Heart left ventricle (tissue), 16 donors: Measurements from ENCODE around the gene SRGAP1. TPM values are rescaled to one million over a fixed set of nuclear protein-coding genes. Genes with fewer than 3 reads are reported as not detected.

Experiments
- ATAC-seq, 4 donors: fragments of 200-7000 bp; cut with Tn5 transposase; one replicate each; pipeline ENCODE4 v1.9.1; 2020 to 2022; ENCODE audit warnings: moderate library complexity in 4 of 4, mild to moderate bottlenecking in 3 of 4, moderate number of reproducible peaks in 1 of 4
- DNase-seq, 5 donors: peaks; one replicate each; pipeline ENCODE4 v3.0.0-alpha.2; 2020
- H3K27ac ChIP-seq, 12 donors: fragments of 200-600 bp; sonication (generic) in 4 of 12; one replicate each; pipeline versions ENCODE4 v1.5.0 to v1.8.0; 2016 to 2022; ENCODE audit warnings: mild to moderate bottlenecking in 2 of 12
- H3K27me3 ChIP-seq, 9 donors: fragments of 200-600 bp; sonication (generic) in 2 of 9; one replicate each; pipeline versions ENCODE4 v1.5.1 to v1.8.0; 2016 to 2022; ENCODE audit warnings: mild to moderate bottlenecking in 3 of 9
- H3K36me3 ChIP-seq, 9 donors: fragments of 200-600 bp; sonication (generic) in 2 of 9; one replicate each; pipeline versions ENCODE4 v1.5.0 to v1.8.0; 2018 to 2022; ENCODE audit warnings: mild to moderate bottlenecking in 2 of 9
- H3K4me1 ChIP-seq, 12 donors: fragments of 200-600 bp; sonication (generic) in 4 of 12; one replicate each; pipeline versions ENCODE4 v1.5.0 to v1.8.0; 2016 to 2022; ENCODE audit warnings: mild to moderate bottlenecking in 3 of 12
- H3K4me3 ChIP-seq, 12 donors: fragments of 200-600 bp; sonication (generic) in 4 of 12; one replicate each; pipeline versions ENCODE4 v1.5.0 to v1.8.0; 2017 to 2022; ENCODE audit warnings: mild to moderate bottlenecking in 9 of 12, moderate library complexity in 4 of 12
- H3K9me3 ChIP-seq, 12 donors: fragments of 200-600 bp; sonication (generic) in 4 of 12; one replicate each; pipeline versions ENCODE4 v1.5.0 to v1.8.0; 2016 to 2022; ENCODE audit warnings: mild to moderate bottlenecking in 1 of 12
- CTCF ChIP-seq, 12 donors: fragments of 200-600 bp; sonication (generic) in 4 of 12; IDR thresholded peaks; one replicate each; pipeline versions ENCODE4 v1.5.0 to v1.8.0; 2018 to 2022; ENCODE audit warnings: antibody characterized with exemption in 12 of 12, mild to moderate bottlenecking in 5 of 12
- POLR2A ChIP-seq, 2 donors: fragments of 450-650 bp; IDR thresholded peaks; one replicate each; pipeline ENCODE4 v1.6.1; 2017; ENCODE audit warnings: antibody characterized with exemption in 2 of 2, mild to moderate bottlenecking in 2 of 2, moderate library complexity in 2 of 2
- WGBS, 4 donors: extraction: QIAGEN DNeasy Blood & Tissue Kit in 2 of 4; methylation state at CpG; one replicate each; pipeline versions ENCODE4 v1.1.5 to v1.1.7; 2013 to 2018; 5-methylcytosine and 5-hydroxymethylcytosine counted together
- intact Hi-C, 10 donors: fragments of 100-400 bp; cut with DNase I; formaldehyde crosslinking; loops; one replicate each; pipeline versions ENCODE4 v1.11.1 to v1.14.2; 2022
- polyA plus RNA-seq, 2 donors: library from polyadenylated mRNA; stranded (reverse); fragments of 200-250 nt; gene quantifications; one replicate each; pipeline ENCODE4 v1.2.3, GENCODE V29; 2013
- total RNA-seq, 9 donors: library from RNA; depleted of rRNA in 2 of 9; stranded (reverse); fragments of >200 nt in 2 of 9; fragmentation: NEBNext Ultra II Directional in 3 of 9; extraction: Animal tissue kit (Norgen Biotek cat#: 25700) in 3 of 9; gene quantifications; one replicate each; pipeline versions ENCODE4 v1.1.0 to v1.2.4, GENCODE V29; 2016 to 2023
- donor health status: ischemic (EF 13 %, LVEDD 7.1; RV severe dilation, severe dysfunction).
- donor health status: healthy with polysubstance abuse.
- donor health status: DM: no; HTN: yes; CAD: no.
- donor health status: DM: no; HTN: no; CAD: no.
- donor health status: ischemic (EF 25% LVEDD 6.9; RV normal size, moderate dysfunction).
- donor health status: ischemic (EF 25% LVEDD 5.7; RV mildly dilated, moderate dysfunction).
- donor health status: healthy.
- donor health status: DM: yes; HTN: yes; CAD: no.
- donor health status: ischemic (EF 35%, LVEDD 5.7; RV mildly dilated, moderate dysfunction).
- donor health status: nonischemic (EF 11% LVEDD 7.7; RV severe dilation, severe dysfunction).
- donor health status: DM: yes; HTN: yes; CAD: no.
- donor health status: PGD.
- donor health status: ischemic (EF 29% LVEDD 5.4; RV normal size, mild dysfunction).
- donor health status: nonischemic (EF 23%, LVEDD 6.1; RV moderate dilation, normal function).

SRGAP1 gene
- total and polyA plus RNA-seq, 11 donors: 1.3 to 10.6 (median 4.5) TPM

GRCh38 chr12:63822352-63822751 is 22.1 kb upstream of the SRGAP1 start:
- Histone ChIP-seq H3K9me3 (peaks cover 0 to 16% (median 0%) of the 10 kb centered on the region in 12 donors), H3K27me3 (peaks cover 0 to 7% (median 0%) of the 10 kb centered on the region in 9 donors), H3K4me3 (peak overlapping the region in 6 of 12 donors; percentile 47 to 63 (median 56)), H3K4me1 (peaks cover 0 to 8% (median 0%) of the 10 kb centered on the region in 12 donors), H3K27ac (no peak overlapping the region), H3K36me3 (no peaks in the 10 kb centered on the region)
- DNase-seq (no peak), ATAC-seq (no peak)
- WGBS, 4 donors: 73 to 85% (median 81%) methylated on average over 6 of the region's 6 CpGs
- intact Hi-C loops: loop anchor here in 1 of 10 donors (10.0 kb wide), 1 partner anchor 572 kb away; the partner anchor contains the start of gene C12orf56
- no peak for TF ChIP-seq POLR2A (IDR thresholded peaks at IDR 0.05)
- no peak for TF ChIP-seq CTCF (IDR thresholded peaks at IDR 0.05)

GRCh38 chr12:63823040-63823439 is 21.5 kb upstream of the SRGAP1 start:
- Histone ChIP-seq H3K36me3 (no peaks in the 10 kb centered on the region), H3K9me3 (peaks cover 0 to 16% (median 0%) of the 10 kb centered on the region in 12 donors), H3K27me3 (peaks cover 0 to 7% (median 0%) of the 10 kb centered on the region in 9 donors), H3K4me1 (peaks cover 0 to 8% (median 0%) of the 10 kb centered on the region in 12 donors), H3K27ac (no peak overlapping the region), H3K4me3 (no peak overlapping the region)
- no peak for ATAC-seq
- DNase-seq: no peak
- 87 to 95% (median 93%) methylated on average over 6 of the region's 6 CpGs for WGBS, 4 donors
- TF ChIP-seq POLR2A (IDR thresholded peaks at IDR 0.05): no peak
- TF ChIP-seq CTCF (IDR thresholded peaks at IDR 0.05): no peak
- intact Hi-C loops: loop anchor here in 1 of 10 donors (10.0 kb wide), 1 partner anchor 572 kb away; the partner anchor contains the start of gene C12orf56

- TF ChIP-seq POLR2A (IDR thresholded peaks at IDR 0.05): no peak
- TF ChIP-seq CTCF (IDR thresholded peaks at IDR 0.05): peak; percentile 56 to 86 (median 64)
- intact Hi-C loops: loop anchor here in 2 of 10 donors (5.0 to 10.0 kb wide), 2 partner anchors 426 to 569 kb away; partner anchors contain the start of gene C12orf56 (in 1 of the 2)
- DNase-seq: no peak
- 23 to 31% (median 26%) methylated on average over 4 of the region's 4 CpGs for WGBS, 4 donors
- Histone ChIP-seq H3K4me1 (peaks cover 0 to 8% (median 0%) of the 10 kb centered on the region in 12 donors), H3K9me3 (peaks cover 0 to 7% (median 0%) of the 10 kb centered on the region in 12 donors), H3K36me3 (no peaks in the 10 kb centered on the region), H3K4me3 (no peak overlapping the region), H3K27ac (no peak overlapping the region), H3K27me3 (peaks cover 0 to 7% (median 0%) of the 10 kb centered on the region in 9 donors)
- peak; percentile 26 to 67 (median 46) for ATAC-seq
Observed at GRCh38 chr12:63826006-63826585, 18.4 kb upstream of the SRGAP1 start.

- H3K27ac ChIP-seq: no peak overlapping the region
- no peak for DNase-seq
- H3K9me3 ChIP-seq: peaks cover 0 to 7% (median 0%) of the 10 kb centered on the region in 12 donors
- H3K4me3 ChIP-seq: no peak overlapping the region
- no peak for ATAC-seq
- 82 to 90% (median 87%) methylated on average over 2 of the region's 2 CpGs for WGBS, 4 donors
- no peaks in the 10 kb centered on the region for H3K4me1 ChIP-seq
- H3K27me3 ChIP-seq: no peaks in the 10 kb centered on the region
- H3K36me3 ChIP-seq: no peaks in the 10 kb centered on the region
- TF ChIP-seq POLR2A (IDR thresholded peaks at IDR 0.05): no peak
- no peak for TF ChIP-seq CTCF (IDR thresholded peaks at IDR 0.05)
- intact Hi-C loops: loop anchor here in 2 of 10 donors (5.0 to 10.0 kb wide), 2 partner anchors 423 to 566 kb away; partner anchors contain the start of gene C12orf56 (in 1 of the 2)
Observed at GRCh38 chr12:63828867-63829266, 15.6 kb upstream of the SRGAP1 start.
